HepG2 (cell line): ENCODE results near the gene METAP1D. TPM values are rescaled to one million over a fixed set of nuclear protein-coding genes. Genes with fewer than 3 reads are reported as not detected.
A peak's percentile ranks its signal among the peaks of the same experiment; 100 is the strongest.

Experiments
- EEA1 ChIP-seq: sonication (generic); formaldehyde crosslinking; IDR thresholded peaks from 2 replicates; pipeline ENCODE4 v1.5.1; 2020; ENCODE audit warnings: mild to moderate bottlenecking, missing genetic modification reagents, borderline replicate concordance
- FOSL1 ChIP-seq: sonication (generic); formaldehyde crosslinking; IDR thresholded peaks from 2 replicates; pipeline ENCODE4 v1.9.0; 2021; ENCODE audit warnings: missing genetic modification reagents, borderline replicate concordance
- HNF1A ChIP-seq, 2 experiments: sonication (generic) in 1 of 2; formaldehyde crosslinking in 1 of 2; IDR thresholded peaks; 2 replicates each; pipeline versions ENCODE4 v1.4.0 to v1.6.1; 2016 to 2020; ENCODE audit warnings: borderline replicate concordance in 1 of 2, low read depth in 1 of 2, mild to moderate bottlenecking in 1 of 2, missing genetic modification reagents in 1 of 2
- JUNB ChIP-seq: sonication (generic); formaldehyde crosslinking; IDR thresholded peaks from 2 replicates; pipeline ENCODE4 v1.8.0; 2022; ENCODE audit warnings: missing genetic modification reagents, mild to moderate bottlenecking, borderline replicate concordance
- NFKBIZ ChIP-seq: IDR thresholded peaks from 2 replicates; pipeline ENCODE4 v1.6.1; 2018; ENCODE audit warnings: missing genetic modification reagents, missing compliant biosample characterization
- POLR2AphosphoS5 ChIP-seq: IDR thresholded peaks from 2 replicates; pipeline ENCODE4 v1.6.1; 2012; ENCODE audit warnings: low read depth, low read length
- TRIM22 ChIP-seq: fragments of 450-650 bp; IDR thresholded peaks from 2 replicates; pipeline ENCODE4 v1.6.1; 2017
- ZFP36 ChIP-seq: fragments of 150-350 bp; IDR thresholded peaks from 2 replicates; pipeline ENCODE4 v1.6.1; 2018; ENCODE audit warnings: borderline replicate concordance, low read length, low read depth; ENCODE audit not compliant: partially characterized antibody
- ZKSCAN8 ChIP-seq: IDR thresholded peaks from 2 replicates; pipeline ENCODE4 v1.6.1; 2016; ENCODE audit warnings: borderline replicate concordance, missing genetic modification reagents, missing compliant biosample characterization
- ZNF34 ChIP-seq: sonication (generic); formaldehyde crosslinking; IDR thresholded peaks from 2 replicates; pipeline ENCODE4 v1.4.0; 2020; ENCODE audit warnings: mild to moderate bottlenecking, missing genetic modification reagents, borderline replicate concordance
- ZNF569 ChIP-seq: sonication (generic); formaldehyde crosslinking; IDR thresholded peaks from 2 replicates; pipeline ENCODE4 v1.5.0; 2020; ENCODE audit warnings: mild to moderate bottlenecking, missing genetic modification reagents, moderate library complexity, borderline replicate concordance
- polyA plus RNA-seq, 8 experiments: library from polyadenylated mRNA; depleted of rRNA in 3 of 8; stranded (reverse) in 7 of 8; unstranded in 1 of 8; fragments of >200 nt; fragmentation: Illumina TruSeq in 4 of 8; extraction: Trizol in 4 of 8; gene quantifications; 2 replicates each; pipeline versions ENCODE4 v1.2.1 to v1.2.3, GENCODE V29; 2011 to 2016; ENCODE audit warnings: low read depth in 4 of 8, missing spikeins in 1 of 8, mixed read lengths in 1 of 8; ENCODE audit not compliant: insufficient read depth in 1 of 8
- total RNA-seq, 5 experiments: library from RNA; depleted of rRNA; stranded (reverse); fragments of >200 nt; fragmentation: Illumina TruSeq; extraction: Trizol; gene quantifications; 2 replicates each; pipeline ENCODE4 v1.2.3, GENCODE V29; 2016; ENCODE audit warnings: low read depth in 1 of 5
- TF ChIP-seq, protein P1 (sequence below): sonication (generic); formaldehyde crosslinking; IDR thresholded peaks from 2 replicates; pipeline ENCODE4 v1.5.0; 2020; ENCODE audit warnings: mild to moderate bottlenecking, missing genetic modification reagents, moderate library complexity
- TF ChIP-seq, protein P2 (sequence below): sonication (generic); formaldehyde crosslinking; IDR thresholded peaks from 2 replicates; pipeline ENCODE4 v1.5.1; 2020; ENCODE audit warnings: mild to moderate bottlenecking, missing genetic modification reagents
- TF ChIP-seq, protein P3 (sequence below): sonication (generic); formaldehyde crosslinking; IDR thresholded peaks from 2 replicates; pipeline ENCODE4 v1.4.0; 2020; ENCODE audit warnings: mild to moderate bottlenecking, missing genetic modification reagents

METAP1D gene
- total and polyA plus RNA-seq, 2 of the 13 experiments (the other 11 are each of a cell fraction or from before 2014, with no cell fraction given), result 14.7 to 21.6 TPM

GRCh38 chr2:172012677-172013391, 13.1 kb downstream of the METAP1D start (continued):
- TF ChIP-seq JUNB (CRISPR knock-in tag) (no peak), ZKSCAN8 (CRISPR knock-in tag) (no peak), ZNF34 (CRISPR knock-in tag) (no peak), ZNF569 (CRISPR knock-in tag) (no peak), TRIM22 (no peak), ZFP36 (no peak), NFKBIZ (no peak), HNF1A (IDR thresholded peaks at IDR 0.05; ENCODE audit: low read depth) (no peak), HNF1A (CRISPR knock-in tag; IDR thresholded peaks at IDR 0.05; ENCODE audit: borderline replicate concordance) (peak; percentile 31; the same call in 1 of the 2 replicates), EEA1 (CRISPR knock-in tag) (no peak), FOSL1 (no peak), POLR2AphosphoS5 (no peak)
- TF ChIP-seq, protein P1, sequence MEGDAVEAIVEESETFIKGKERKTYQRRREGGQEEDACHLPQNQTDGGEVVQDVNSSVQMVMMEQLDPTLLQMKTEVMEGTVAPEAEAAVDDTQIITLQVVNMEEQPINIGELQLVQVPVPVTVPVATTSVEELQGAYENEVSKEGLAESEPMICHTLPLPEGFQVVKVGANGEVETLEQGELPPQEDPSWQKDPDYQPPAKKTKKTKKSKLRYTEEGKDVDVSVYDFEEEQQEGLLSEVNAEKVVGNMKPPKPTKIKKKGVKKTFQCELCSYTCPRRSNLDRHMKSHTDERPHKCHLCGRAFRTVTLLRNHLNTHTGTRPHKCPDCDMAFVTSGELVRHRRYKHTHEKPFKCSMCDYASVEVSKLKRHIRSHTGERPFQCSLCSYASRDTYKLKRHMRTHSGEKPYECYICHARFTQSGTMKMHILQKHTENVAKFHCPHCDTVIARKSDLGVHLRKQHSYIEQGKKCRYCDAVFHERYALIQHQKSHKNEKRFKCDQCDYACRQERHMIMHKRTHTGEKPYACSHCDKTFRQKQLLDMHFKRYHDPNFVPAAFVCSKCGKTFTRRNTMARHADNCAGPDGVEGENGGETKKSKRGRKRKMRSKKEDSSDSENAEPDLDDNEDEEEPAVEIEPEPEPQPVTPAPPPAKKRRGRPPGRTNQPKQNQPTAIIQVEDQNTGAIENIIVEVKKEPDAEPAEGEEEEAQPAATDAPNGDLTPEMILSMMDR (CRISPR knock-in tag), result 0 out of 2 replicates have a peak, but pooled peaks have one; percentile 13
- TF ChIP-seq, protein P2, sequence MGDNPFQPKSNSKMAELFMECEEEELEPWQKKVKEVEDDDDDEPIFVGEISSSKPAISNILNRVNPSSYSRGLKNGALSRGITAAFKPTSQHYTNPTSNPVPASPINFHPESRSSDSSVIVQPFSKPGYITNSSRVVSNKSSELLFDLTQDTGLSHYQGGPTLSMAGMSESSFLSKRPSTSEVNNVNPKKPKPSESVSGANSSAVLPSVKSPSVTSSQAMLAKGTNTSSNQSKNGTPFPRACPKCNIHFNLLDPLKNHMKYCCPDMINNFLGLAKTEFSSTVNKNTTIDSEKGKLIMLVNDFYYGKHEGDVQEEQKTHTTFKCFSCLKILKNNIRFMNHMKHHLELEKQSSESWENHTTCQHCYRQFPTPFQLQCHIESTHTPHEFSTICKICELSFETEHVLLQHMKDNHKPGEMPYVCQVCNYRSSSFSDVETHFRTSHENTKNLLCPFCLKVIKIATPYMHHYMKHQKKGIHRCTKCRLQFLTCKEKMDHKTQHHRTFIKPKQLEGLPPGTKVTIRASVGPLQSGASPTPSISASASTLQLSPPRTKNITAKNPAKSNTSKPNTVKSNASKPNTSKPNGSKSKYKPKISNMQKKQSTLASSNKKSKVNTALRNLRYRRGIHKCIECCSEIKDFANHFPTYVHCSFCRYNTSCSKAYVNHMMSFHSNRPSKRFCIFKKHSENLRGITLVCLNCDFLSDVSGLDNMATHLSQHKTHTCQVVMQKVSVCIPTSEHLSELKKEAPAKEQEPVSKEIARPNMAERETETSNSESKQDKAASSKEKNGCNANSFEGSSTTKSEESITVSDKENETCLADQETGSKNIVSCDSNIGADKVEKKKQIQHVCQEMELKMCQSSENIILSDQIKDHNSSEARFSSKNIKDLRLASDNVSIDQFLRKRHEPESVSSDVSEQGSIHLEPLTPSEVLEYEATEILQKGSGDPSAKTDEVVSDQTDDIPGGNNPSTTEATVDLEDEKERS (CRISPR knock-in tag), result no peak
- TF ChIP-seq, protein P3, sequence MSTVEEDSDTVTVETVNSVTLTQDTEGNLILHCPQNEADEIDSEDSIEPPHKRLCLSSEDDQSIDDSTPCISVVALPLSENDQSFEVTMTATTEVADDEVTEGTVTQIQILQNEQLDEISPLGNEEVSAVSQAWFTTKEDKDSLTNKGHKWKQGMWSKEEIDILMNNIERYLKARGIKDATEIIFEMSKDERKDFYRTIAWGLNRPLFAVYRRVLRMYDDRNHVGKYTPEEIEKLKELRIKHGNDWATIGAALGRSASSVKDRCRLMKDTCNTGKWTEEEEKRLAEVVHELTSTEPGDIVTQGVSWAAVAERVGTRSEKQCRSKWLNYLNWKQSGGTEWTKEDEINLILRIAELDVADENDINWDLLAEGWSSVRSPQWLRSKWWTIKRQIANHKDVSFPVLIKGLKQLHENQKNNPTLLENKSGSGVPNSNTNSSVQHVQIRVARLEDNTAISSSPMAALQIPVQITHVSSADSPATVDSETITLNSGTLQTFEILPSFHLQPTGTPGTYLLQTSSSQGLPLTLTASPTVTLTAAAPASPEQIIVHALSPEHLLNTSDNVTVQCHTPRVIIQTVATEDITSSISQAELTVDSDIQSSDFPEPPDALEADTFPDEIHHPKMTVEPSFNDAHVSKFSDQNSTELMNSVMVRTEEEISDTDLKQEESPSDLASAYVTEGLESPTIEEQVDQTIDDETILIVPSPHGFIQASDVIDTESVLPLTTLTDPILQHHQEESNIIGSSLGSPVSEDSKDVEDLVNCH (CRISPR knock-in tag), result no peak
